Activated T-cell treated with anti-CD3 and anti-CD28 coated beads, Interleukin-2, amount 50 U/mL, for 1 hour (primary cell): ENCODE data around the gene MEIS3.

ENCODE experiments used
- DNase-seq: peaks from one replicate; pipeline ENCODE4 v3.0.0-alpha.2; 2020

MEIS3 gene

DNA sequence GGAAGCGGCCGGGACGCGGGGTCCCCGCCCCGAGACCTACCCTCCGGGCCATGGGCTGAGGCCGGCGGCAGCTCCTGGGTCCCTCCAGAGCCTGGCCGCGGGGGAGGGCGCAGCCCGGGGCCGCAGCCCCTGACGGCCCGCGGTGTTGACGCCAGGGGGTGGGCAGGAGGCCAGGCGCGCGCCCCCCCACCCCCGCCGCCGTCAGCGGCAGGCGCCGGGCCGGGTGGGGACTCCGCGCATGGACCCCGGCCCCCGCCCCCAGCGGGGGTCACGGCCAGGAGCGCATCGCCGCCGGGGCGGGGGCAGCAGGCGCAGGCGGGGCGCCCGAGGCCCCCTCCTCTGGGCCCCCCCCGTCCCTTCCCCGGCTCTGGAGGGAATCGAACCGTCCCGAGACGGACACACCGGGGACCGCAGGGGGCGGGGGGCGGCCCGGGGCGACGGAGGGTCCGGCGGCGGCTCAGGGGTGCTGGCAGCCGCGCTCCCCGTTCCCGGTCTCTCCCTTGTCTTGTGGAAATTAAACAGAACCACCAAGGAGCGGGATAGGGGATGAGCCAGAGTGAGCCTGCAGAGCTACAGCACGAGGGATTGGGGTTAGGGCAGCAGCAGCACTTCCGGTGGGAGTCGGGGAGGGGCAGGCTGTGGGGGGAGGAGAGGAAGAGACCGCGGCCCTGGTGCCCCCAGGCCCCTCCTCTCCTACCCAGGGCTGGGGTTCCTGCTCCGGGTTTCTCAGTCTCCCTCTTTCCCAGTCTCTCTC lies at the start of gene MEIS3:
Gene MEIS3 (minus strand): TSS at position 498 of the 754 bp plus-strand sequence. CDS start 446 bp downstream, at position 52.
- DNase-seq: no peak

DNA sequence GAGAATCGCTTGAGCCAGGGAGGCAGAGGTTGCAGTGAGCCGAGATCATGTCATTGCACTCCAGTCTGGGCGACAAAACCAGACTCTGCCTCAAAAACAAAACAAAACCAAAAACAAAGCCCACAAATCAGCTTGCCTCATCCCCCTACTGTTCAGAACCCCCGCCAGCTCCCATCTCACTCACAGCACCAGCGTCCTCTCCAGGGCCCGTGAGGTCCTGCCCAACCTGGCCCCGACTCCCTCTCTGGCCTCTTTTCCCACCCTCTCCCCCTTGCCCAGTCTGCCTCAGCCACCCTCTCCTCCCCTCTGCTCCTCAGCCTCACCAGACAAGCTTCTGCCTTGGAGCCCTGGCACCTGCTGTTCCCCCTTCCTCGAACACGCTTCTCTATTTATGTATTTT lies 48.6 kb upstream of the MEIS3 start:
- DNase-seq: no peak

DNA sequence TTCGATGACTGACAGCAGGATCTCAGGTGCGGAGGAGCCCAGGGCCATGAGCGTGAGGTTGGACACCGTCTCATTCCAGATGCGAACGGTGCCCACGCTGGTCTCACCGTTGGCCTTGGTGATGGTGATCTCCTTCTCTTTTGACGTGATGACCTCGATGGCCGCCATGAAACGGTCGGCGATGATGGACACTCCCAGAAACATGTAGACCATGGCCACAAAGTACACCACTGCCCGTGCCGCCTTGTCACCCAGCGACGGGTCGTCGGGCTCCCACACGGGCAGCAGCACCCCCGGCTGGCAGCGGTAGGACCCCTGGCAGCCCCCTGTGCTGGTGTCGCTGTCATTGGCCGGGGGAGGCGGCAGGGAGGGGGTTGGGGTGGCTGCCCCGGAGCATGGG lies 46.6 kb upstream of the MEIS3 start:
- no peak for DNase-seq

DNA sequence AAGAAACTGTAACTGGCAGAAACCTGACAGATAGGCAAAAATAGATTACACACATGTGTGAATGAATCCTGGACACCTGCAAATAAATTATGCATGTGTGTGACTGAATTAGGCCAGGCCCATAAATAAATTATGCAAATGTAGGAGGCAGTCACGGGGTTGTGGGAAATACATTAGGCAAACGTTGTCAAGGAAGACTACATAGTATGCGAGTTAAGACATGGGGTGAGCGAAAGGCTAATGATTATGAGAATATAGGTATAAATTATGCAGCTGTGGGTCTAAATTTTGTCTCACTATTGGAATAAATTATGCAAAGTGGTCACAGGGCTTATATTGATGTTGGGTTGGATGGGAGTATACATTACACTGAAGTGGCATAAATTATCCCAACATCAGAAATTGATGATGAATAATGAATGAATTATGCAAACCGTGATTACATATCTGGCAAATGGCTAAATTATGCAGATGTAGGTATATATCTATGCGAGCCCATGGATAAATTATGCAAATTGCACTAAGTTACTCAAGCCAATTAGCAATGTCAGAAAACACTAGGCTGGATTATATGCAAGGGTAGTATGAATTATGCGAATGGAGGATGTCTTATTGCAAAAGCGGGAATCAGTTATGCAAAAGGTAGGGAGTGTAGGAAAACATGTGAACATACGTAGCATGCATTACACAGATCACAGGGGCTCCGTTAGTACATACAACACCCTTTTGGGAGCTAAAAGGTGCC lies 45.5 kb upstream of the MEIS3 start:
- DNase-seq: no peak

DNA sequence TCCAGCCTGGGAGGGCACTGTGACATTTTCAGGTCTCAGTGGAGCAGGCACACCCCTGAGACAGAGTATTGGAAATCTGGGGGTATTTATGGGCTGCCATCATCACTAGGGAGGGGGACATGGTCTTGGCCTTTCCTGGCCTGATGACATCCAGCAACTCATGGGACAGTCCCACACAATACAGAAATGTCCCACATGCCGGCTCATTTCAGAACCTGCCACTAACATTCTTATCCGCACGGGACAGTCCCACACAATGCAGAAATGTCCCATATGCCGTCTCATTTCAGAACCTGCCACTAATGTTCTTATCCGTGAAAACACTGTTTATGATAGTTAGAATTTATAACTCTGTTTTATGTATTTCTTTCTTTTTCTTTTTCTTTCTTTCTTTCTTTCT lies 42.5 kb upstream of the MEIS3 start:
- no peak for DNase-seq

DNA sequence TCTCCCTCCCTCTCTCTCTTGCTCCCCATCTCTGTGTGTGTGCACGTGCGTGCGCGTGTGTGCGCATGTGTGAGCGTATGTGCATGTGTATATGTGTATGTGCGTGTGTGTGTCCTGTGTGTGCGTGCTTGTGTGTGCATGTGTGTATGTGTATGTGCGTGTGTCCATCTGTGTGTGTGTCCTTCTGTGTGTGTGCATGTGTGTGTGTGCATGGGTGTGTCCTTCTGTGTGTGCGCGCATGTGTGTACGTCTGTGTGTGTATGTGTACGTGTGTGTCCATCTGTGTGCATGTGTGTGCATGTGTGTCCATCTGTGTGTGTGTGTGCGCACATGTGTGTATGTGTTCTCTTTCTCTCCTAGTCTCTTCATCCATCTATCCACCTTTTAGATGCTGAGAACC lies 40.1 kb upstream of the MEIS3 start:
- DNase-seq: no peak

DNA sequence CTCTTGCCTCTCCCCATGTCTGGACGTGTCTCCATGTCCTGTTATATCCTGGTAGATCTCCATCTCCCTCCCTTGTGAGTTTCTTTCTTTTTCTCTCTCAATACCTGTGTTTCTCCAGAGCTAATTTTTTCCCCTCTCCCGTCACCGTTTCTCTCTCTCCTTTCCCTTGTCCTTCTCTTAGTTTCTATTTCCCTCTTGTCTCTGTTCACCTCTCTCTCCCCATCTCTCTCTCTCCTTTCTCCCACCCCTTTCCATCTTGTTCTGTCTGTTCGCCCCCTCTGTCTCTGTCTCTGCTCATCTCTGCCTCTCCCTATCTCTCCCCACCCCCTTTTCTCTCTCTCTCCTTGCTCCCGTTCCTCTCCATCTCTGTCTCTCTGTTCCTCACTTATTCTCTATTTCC lies 39.3 kb upstream of the MEIS3 start:
- no peak for DNase-seq

DNA sequence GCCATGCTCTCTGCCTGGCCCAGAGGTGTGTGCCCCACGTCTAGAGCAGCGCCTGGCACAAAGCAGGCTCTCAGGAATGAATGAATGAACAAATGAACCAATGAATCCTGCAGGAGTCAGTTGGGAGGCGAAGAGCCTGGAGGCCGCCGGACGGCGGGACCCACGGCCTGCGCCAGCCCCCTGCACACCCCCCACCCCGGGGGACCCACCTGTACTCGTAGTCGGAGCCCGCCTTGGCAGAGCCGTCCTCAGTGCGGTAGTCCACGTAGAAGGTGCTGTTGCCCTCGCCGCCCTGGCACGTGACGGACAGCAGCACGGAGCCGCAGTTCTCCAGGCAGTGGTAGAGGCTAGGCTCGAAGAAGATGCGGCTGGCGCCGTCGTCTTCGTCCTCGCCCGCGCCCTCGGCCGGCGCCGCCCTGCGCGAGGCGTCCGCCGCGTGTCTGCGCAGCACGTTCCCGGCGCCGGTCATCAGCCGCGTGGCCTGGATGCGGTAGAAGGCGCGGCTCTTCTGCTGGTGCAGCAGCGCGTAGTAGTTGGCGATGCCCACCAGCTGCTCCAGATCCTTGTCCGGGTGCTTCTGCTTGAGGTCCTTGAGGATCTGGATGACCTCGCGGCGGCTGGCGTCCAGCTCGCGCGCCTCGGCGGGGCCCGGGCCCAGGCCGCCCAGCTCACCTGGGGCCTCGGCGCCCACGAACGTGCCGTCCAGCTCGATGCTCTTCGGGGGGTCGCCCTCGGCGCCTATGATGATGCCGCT lies 37.6 kb upstream of the MEIS3 start:
- no peak for DNase-seq

DNA sequence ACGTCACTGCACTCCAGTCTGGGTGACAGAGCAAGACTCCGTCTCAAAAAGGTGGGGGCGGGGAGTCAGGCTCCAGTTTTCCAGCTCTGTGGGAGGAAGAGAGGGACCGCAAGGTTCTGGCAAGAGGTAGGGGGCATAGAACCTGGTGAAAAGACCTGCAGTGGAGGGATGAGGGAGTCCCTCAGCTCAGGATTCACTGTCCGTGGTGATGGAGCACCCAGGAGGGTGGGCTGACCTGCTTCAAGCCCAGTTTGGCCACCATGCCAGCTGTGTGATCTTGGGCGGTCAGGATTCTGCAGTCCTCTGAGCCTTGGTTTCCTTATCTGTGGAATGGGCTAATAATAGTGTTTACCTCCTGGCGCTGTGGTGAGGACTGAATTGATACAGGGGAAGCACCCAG lies 31.2 kb upstream of the MEIS3 start:
- no peak for DNase-seq

DNA sequence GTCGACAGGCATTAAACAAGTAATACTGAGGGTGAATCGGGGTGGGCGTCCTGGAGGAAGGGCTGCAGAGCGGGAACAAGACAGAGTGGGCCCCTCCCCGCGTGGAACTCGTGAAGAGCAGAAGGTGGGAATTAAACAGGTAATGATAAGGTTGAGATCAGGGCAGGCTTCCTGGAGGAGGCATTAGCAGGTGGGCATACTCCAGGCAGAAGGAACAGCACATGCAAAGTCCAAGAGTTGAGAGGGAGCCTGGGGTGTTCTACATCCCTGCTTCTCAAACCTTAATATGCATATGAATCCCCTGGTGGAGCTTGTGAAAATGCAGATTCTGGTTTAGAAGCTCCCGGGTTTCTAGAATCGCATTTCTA lies 29.0 kb upstream of the MEIS3 start:
- DNase-seq: no peak

DNA sequence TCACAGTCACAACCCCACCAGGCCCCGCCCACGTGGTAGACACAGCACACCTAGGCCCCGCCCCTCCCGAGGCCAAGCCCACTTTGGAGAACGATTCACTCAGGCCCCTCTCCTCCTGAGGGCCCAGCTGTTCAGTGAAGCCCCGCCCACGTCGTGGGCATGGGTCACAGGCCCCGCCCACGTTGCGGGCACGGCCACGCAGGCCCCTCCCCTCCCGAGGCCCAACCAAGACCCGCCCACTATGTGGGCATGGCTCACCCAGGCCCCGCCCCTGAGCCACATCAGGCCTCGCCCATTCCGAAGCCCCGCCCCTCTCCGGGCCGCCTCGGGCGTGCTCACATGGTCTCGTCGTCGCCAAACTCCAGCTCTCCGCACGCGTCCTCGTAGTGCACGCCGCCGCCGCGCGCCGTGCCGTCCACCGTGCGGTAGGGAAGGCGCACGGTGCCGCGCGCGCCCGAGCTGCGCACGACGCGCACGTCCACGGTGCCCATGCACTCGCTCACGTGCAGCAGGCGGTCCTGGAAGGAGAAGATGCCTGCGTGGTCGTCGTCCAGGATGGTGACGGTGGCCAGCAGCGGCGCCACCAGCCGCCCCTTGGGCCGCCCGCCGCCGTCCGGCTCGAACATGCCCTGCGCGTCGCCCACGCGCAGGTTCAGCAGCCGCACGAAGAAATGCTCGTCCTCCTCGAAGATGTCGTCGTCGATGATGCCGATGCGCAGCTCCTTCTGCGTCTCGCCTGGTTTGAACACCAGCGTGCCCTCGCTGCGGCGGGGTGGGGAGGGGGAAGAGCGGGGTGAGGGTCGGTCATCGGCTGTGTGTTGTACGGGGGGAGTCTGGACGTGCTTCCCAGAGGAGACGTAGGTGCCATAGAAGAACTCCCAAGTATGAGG lies 28.4 kb upstream of the MEIS3 start:
- DNase-seq: peak; percentile 67

DNA sequence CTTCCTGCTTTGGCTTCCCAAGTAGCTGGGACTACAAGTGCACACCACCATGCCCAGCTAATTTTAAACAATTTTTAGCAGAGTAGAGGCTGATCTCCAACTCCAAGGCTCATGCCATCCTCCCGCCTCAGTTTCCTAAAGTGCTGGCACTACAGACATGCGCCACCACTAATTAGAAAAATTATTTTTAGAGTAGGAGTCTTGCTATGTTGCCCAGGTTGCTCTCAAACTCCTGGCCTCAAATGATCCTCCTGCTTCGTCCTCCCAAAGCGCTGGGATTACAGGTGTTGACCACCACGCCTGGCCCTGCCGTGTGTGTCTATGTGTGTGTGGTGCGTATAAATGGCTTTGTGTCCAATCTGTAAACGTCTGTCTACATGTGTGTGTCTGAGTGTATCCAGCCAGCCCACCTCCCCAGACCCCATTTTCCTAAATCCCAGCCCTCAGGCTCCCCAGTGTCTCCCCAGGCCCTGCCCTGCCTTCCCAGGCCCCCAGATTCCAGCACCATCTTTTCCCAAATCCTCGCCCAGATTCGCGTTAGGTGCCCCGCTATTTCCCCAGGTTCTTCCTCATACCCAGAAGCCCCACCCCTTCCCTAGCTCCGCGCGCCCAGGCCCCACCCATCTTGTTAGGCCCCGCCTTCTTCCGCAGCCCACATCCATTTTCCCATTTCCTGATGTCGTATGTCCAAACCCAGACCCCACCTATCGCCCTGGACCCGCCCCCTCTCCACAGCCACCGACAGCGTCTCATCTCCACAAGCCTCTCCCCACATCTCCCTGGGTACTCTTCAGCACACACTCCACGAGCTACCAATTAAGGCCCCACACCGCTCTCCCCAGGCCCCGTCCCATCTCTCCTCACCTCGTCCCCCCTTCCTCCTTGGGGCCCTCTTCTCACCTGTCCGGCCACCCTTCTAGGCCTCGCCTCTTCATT lies 27.5 kb upstream of the MEIS3 start:
- no peak for DNase-seq

DNA sequence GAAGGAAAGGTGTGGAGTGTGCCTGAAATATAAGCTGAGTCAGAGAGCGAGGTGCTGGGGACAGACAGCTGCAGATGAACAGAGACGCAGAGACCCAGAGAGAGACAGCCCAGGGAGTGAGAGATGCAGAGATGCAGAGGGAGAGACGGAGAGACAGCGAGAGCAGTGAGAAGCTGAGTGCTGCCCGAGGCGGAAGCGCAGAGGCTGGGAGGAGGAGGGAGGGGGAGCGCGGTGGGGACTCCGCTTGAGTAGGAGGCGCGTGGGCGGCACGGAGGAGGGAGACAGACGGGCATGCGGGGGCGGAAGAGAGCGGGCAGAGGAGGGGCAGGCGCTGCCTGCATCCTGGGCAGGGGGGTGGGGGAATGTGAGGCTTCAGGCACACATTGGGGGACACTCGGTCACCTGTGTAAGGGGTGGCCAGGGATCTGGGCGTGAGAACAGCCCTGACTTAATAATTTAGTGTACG lies 26.6 kb upstream of the MEIS3 start:
- peak; percentile 70 for DNase-seq

DNA sequence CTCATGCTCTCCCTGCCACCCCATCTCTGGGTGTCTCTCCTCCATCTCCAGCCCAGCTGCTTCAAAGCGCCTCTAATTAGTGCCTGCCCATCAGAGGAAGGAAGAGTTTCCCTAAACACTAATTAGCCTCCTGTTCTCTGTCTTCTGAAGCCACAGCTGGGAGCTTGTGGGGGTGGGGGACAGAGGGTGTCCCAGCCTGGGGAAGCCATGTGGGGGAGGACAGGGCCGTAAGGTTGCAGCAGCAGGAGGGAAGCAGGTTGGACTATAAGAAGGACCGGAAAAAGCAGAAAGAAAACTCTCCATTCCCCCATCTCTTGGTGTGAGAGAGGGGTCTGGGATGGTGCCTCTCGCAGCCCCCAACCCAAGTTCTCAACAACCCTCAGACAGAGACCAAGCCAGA lies 26.2 kb upstream of the MEIS3 start:
- no peak for DNase-seq

DNA sequence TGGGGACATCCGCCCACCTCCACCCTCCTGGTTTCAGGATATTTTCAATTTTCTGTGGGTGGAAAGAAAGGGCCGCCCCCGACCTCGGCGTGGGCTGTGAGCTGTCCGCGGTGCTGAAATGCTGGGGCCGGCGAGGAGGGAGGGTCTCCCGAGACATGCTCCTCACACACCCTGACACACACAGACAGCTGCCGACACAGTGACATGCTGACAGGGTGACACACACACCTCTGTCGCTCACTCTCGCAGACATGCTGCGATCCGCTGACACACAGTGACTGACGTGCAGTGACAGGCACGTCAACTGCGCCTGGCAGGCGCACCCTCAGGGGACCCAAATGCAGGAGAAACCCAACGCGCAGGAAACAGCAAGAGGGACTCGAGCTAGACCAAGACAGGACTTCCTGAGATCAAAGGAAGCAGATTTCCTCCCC lies 25.1 kb upstream of the MEIS3 start:
- DNase-seq: peak; percentile 54

DNA sequence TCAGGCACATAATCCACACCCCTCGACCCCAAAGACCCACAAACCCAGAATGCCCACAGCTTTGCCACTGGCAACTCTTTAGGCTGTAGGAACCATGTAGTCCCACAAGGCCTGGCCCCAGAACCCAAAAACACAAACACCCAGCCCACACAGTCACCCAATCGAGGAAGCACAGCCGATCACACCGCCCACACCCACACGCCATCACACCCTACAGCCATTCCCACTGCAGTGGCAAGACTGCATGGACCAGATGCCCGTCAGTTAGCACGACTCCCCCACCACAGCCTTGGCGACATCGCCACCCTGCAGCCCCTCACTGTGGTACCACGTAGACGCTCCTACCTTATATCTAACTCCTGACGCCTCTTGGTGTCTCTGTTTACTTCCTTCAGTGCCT lies 24.0 kb upstream of the MEIS3 start:
- DNase-seq: no peak

DNA sequence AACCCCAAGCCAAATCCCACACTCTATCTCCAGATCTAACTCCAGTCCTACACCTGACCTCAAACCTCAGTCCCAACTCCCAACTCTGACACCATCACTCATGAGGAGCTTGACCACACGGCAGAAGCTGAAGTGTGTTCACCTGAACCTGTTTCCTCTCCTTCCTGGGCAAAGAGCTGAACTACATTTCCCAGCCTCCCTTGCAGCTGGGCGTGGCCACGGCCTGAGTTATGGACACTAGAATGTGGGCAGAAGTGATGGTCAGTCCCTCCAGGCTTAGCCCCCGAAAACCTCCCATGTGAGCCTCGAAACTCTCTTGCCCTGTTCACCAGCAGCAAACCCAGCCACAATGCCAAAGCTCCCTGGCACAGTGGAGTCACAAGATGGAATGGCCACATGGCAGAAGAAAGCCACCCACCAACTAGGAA lies 19.5 kb upstream of the MEIS3 start:
- DNase-seq: no peak

DNA sequence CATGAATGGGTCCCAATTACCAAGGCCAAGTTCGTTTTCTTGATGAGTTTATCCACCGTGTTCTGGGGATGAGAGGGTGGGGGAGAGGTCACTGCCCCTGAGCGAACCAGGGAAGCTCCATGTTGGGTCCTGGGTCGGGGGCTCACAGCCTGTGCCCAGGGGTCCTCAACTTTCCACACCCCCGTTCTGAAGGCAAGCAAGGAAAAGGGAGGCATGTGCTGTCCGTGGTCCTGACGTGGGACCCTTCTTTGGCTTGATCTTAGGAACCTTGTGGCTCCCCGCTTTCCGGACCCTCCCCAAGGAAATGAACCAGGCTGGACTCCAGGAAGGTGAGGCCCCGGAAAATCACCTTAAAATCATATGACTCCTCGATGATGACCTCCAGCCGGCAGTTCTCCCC lies 18.2 kb upstream of the MEIS3 start:
- no peak for DNase-seq

DNA sequence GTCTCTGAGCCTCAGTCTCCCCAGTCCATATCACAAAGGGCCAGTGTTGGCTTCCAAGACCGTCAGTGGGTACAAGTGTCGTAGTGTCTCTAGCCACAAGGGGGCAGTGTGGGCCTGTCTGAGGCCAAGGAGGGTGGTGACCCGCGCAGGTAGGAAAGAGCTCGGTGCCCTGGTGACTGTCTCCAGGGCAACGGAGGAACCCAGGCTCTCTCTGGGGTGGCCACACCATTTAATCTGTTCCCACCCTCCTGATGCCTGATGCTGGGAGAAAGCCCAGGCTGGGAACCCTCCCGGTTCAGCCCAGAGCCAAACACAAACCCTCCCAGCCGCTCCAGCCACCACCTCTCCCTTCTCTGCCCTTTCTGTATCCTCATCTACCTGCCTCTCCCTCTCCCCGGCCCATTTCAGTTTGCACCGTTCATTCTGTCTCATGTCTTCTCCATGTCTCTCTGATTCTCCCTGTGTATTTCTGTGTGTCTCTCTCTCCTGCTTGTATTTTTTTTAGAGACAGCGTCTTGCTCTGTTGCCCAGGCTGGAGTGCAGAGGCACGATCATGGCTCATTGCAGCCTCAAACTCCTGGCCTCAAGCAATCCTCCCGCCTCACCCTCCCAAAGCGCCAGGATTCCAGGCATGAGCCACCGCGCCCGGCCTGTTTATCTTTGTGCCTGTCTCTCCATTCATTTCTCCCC lies 17.5 kb upstream of the MEIS3 start:
- DNase-seq: peak; percentile 84

DNA sequence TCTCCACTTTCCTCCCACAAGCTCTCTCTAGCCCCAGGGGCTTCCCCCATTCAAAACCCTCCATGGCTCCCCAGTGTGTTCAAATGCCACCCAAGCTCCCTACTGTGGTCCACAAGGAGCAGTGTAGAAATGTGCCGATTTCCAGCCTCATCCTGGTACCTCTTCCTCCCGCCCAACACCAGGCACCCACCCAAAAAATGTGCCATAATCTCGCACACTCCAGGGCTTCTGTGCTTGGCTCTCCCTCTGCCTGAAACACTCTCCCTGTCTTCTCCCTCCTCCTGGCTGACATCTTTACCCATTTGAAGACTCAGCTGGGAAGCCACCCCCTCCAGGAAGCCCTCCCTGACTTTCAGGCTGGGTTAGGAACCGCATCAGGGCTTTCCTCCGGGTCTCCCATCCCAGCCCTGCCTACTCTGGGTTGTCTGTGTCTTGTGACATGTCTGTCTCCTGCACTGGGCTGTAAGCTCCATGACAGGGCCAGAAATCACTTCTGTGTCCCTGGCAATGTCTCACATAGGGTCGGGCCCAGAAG lies 16.6 kb upstream of the MEIS3 start:
- no peak for DNase-seq

DNA sequence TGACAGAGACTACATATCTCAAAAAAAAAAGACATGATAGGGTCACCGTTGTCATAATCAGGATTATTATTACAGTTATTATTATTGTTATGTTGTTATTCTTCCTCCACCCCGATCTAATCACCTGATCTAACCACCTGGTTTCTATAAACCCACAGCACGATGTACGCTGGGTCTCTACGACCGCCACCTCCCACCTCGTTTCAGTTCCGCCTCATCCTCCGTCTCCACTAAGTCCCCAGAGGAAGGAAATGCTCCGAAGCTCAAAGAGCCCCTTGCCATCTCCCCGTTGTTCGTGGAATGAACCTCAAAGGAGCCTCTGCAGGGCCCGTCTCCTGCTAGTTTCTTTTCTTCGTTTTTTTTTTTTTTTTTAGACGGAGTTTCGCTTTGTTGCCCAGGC lies 15.9 kb upstream of the MEIS3 start:
- DNase-seq: no peak
